GM18505 (cell line): ENCODE results near the gene PYGB.
A peak's percentile ranks its signal among the peaks of the same experiment; 100 is the strongest.
"Not testable (repeated sequence)": the region's sequence is repeated elsewhere in the genome, so short reads cannot be mapped to it uniquely, and the experiment has no call there.

Experiments
- ATAC-seq: cut with Tn5 transposase; IDR thresholded peaks from one replicate; pipeline ENCODE4 v1.9.1; 2021; ENCODE audit not compliant: unreplicated experiment
- POLR2A ChIP-seq: IDR thresholded peaks from 4 replicates; pipeline ENCODE4 v1.6.1; 2011; ENCODE audit warnings: borderline replicate concordance; ENCODE audit not compliant: insufficient read depth, insufficient read length; ENCODE audit errors: extremely low read depth

Gene PYGB

GRCh38 chr20:25308671-25309394 is 60.9 kb downstream of the PYGB start:
- no peak for ATAC-seq
- TF ChIP-seq POLR2A = no peak

GRCh38 chr20:25309395-25310267 is 61.7 kb downstream of the PYGB start:
- ATAC-seq = peak; percentile 11

GRCh38 chr20:25310268-25310920 is 62.5 kb downstream of the PYGB start:
- TF ChIP-seq POLR2A = peak; percentile 14
- ATAC-seq = peak; percentile 90

More at GRCh38 chr20:25309395-25310267, 61.7 kb downstream of the PYGB start:
- no peak for TF ChIP-seq POLR2A

DNA sequence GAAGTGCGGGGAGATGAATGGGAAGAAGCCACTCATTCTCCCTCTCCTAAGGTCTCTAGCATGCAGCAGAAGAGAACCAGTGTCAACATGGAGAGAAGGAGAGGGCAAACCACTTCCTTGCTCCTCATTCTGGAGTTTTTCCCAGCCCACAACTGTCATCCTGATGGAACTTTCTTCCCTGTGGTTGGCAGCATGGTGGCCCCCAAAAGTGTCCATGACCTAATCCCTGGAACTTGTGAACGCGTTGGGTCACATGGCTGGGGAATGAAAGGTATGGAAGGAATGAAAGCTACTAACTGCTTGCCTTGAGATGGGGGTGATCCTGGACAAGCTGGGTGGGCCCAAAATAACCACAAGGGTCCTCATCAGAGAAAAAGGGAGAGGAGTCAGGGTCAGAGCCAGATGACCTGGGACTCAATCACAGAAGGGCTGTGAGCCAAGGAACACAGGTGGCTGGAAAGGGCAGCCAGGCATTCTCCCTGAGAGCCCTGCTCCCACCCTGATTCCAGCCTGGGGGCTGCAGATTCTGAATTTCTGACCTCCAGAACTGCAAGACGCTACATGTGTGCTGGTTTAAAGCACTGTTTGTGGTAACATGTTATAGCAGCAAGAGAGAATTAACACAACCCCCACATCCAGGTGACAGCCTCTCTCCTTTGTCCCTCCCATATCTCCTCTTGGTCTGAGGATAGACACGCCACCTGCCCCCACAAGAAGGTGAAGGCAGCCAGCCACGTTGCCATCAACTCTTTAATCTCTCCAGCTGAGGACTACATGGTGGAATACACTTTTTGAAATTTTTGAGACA is 63.2 kb downstream of the PYGB start:
- ATAC-seq = no peak
- no peak for TF ChIP-seq POLR2A

GRCh38 chr20:25312716-25313115 is 64.8 kb downstream of the PYGB start:
- not testable (repeated sequence) for ATAC-seq

DNA sequence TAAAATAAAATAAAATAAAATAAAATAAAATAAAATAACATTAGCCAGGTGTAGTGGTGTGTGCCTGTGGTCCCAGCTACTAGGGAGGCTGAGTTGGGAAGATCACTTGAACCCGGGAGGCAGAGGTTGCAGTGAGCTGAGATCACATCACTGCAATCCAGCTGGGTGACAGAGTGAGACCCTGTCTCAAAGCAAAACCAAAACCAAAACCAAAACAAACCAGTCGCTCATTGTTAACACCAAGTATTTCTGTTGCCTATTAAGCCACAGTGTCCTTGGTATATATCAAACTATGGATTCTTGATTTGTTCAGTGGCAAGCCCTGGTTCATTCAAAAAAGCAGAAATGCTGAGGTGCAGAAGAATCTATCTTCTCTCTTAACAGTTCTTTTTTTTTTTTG is 65.7 kb downstream of the PYGB start:
- ATAC-seq = no peak
- TF ChIP-seq POLR2A = no peak

GRCh38 chr20:25314497-25315417 is 66.9 kb downstream of the PYGB start:
- ATAC-seq = no peak
- TF ChIP-seq POLR2A = no peak

DNA sequence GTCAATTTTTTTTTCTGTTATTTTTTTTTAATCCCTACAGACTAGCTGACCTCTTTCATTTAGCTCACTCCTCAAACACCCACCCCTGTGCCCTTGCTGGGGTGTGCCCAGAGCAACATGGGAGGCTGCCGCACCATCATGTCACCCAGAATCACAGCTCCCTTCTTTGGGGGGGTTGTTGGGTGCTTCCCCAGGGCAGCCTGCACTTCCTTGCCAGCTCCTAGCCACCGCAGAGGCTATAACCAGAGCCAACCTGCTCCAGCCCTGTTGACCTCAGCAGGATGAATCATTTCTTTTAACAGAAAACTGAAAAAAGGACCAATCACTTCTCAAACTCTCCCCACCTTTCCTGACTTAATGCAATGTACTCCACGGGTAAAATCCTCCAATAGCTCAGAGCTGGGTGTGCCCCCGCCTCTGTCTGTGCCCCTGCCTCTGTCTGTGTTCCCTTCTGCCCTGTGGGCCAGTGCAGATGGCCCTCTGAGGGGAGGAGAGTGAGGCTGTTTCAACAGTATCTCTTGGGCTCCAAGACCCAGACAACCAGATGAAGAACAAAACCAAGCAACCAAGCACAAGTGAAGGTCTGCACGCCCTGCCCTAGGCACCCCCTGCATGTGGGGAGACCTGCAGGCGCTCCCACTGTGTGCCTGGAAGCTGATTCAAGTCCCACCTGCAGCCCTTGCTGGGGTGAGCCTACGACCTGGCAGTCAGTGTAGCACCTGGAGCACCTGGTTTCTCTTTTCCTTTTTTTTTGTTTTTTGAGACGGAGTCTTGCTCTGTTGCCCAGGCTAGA is 67.7 kb downstream of the PYGB start:
- TF ChIP-seq POLR2A = no peak
- ATAC-seq = no peak

DNA sequence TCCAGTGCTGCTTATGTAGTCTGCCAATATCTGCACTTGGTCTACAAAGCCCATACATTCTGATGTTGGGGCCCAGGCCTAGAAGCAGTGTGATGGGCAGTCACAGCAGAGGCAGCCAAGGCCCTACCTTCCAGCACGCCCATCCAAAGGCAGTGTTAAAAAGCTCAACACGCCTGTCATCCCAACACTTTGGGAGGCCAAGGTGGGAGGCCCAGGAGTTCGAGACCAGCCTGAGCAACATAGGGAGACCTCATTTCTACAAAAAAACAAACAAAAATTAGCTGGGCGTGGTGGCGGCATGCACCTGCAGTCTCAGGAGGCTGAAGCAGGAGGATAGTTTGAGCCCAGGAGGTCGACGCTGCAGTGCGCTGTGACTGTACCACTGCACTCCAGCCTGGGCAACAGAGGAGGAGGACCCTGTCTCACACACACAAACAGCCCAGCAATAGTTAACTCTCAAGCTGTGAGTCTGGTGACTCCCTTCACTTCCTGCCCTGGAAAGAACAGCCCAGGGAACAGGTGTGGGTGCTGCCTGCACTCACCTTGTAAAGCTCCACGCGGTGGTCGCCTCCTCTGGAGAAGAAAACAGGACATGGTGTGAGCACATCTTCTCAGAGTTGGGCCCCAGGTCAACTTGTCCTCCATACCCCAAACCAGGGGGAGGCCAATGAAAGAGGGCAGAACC is 68.8 kb downstream of the PYGB start:
- ATAC-seq = no peak

GRCh38 chr20:25317351-25318075 is 69.6 kb downstream of the PYGB start:
- no peak for ATAC-seq
- TF ChIP-seq POLR2A = no peak

More for the DNA sequence above, 68.8 kb downstream of the PYGB start:
- TF ChIP-seq POLR2A = no peak

DNA sequence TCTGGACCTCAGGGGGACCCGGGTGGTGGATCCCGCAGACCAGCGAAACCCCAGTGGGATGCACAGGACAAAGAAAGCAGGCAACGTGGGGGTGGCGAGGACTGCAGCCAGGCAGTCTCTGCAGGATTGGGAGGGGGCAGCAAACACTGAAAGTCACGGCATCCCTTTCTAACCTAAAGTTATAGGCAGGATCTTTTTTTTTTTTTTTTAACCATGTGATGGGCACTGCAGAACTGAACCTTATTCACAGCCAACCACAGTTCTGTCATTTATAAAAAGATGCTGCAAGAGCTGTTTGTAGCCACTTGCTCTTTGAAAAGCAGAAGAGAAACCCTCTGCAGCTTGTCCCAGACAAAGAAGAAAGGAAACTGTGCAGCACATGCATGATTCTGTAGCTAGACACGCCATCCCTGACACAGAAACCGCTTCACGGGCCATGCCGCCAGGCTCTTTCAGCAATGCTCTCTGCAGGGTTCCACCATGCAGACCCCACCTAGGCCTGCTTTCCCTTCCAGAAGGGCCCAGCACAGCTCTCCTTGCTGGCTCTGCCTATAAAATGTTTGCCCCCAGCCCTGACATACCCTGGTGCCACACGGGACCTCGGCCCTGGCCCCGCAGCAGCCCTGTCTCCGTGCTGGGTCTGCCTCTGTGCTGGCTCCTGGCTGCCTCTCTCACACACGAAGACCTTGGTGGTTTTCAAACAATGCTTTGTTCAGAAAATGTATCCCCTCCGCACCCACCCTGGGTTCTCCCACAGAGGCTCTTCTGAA is 70.8 kb downstream of the PYGB start:
- TF ChIP-seq POLR2A = peak; percentile 53
- ATAC-seq = peak; percentile 91
